ENCODE data around the gene C17orf67. TPM values are rescaled to one million over a fixed set of nuclear protein-coding genes. Genes with fewer than 3 reads are reported as not detected.
A peak's percentile ranks its signal among the peaks of the same experiment; 100 is the strongest.

C17orf67 gene
- 0.30 and 0.35 TPM in 2 replicates for total RNA-seq

DNA sequence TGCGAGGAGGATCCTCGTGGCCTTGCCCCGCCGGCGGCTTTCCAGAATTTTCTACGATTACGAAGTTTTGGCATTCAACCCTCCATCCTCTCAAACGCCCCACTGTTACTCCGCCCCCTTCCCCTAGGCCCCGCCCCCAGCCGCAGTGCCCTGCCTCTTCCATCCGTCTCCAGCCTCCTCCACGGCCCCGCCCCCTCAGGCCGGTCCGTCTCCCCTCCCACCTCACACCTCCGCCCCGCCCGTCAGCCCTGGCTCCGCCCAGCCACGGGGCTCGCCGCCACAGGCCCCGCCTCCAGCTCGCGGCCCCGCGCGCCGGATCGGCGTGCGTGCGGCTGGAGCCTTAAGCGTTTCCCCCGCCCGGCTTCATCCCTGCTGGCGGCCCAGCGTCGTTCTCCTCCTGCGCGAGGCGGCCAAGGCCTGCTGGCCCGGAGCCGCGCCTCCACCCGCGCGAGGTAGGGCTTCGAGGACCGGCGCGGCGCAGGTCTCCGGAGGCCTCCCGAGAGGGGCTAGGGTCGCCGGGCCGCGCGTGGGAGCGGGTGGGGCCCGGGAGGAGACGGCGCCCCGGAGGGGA lies at the start of gene C17orf67, which contains the start of gene DGKE:
C17orf67 (minus strand) TSS at position 112 of the 571 bp plus-strand sequence. CDS start 18,110 bp downstream, outside the sequence.
DGKE (plus strand) TSS at position 343 of the 571 bp plus-strand sequence. CDS start 645 bp downstream, outside the sequence.
- DNase-seq (ENCODE audit: low read depth), result peak; percentile 74

- no peak for DNase-seq (ENCODE audit: low read depth)
These were observed 48.1 kb upstream of the C17orf67 start for GRCh38 chr17:56881685-56882295.

- no peak for DNase-seq (ENCODE audit: low read depth)
These were observed 46.9 kb upstream of the C17orf67 start for GRCh38 chr17:56880571-56880970.

- no peak for DNase-seq (ENCODE audit: low read depth)
These were observed 46.4 kb upstream of the C17orf67 start for GRCh38 chr17:56880133-56880532.

GRCh38 chr17:56879280-56879679 lies 45.6 kb upstream of the C17orf67 start:
- no peak for DNase-seq (ENCODE audit: low read depth)

DNA sequence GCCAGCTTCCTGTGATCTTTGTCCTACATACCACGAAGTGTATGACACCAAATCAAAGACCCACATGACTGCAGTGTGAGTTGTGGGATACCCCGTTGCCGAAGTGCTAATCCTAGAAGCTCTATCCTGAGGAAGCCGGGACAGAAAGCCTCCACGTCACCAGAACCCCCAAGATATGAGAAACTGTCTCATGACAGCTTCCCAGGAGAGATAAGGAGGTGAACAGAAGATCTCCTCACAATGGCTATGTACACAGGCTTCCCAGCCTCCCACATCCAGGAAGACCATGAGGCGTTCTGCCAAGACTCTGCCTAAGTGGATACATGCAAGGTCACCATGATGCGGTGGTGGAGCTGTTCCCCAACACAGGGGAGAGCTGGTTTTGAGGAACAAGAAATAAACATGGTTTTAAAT lies 43.1 kb upstream of the C17orf67 start:
- no peak for DNase-seq (ENCODE audit: low read depth)

DNA sequence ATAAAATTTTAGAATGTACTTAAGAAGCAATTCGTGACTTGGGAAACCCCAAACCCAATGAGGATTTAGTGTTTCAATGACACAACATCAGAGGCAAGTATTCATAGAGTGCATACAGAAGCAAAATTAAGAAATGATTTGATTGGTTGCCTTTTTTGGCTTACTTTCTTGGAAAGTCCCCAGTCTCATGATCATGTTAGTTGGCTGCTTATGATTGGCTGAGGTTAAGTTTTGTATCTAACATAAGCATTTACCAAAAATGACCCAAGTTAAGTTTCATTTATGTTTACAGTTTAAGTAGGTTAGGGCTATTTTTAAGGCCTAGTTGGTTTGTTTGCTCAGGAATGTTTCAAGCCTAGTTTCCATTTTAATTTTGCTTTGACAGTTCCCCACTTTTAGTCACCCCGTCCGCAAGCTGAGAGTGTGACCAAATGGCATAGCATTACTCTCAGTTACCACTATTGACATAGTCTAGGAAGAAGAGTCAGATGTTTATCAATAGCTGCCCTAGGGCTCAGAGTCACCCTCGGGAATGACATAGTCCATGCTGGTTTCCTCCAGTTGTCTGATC lies 36.4 kb upstream of the C17orf67 start:
- DNase-seq (ENCODE audit: low read depth), result no peak

DNA sequence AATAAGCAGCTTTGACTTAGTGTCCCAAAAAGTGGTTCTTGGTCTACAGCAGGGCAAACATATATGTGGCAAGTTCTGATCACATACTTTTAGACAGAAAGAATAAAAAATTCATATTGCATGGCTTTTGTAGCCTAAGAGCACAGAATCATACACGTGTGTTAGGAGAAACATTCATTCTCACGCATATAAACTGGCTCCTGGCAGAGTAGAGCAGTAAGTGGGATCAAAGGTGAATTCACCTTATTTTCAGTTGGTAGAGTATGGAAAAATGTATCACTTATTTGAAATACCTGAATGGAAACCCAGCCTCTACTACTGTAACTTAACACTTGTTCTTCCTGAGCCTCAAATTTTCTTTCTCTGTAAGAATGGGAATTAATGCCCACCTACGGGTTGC lies 35.0 kb upstream of the C17orf67 start:
- DNase-seq (ENCODE audit: low read depth), result no peak

DNA sequence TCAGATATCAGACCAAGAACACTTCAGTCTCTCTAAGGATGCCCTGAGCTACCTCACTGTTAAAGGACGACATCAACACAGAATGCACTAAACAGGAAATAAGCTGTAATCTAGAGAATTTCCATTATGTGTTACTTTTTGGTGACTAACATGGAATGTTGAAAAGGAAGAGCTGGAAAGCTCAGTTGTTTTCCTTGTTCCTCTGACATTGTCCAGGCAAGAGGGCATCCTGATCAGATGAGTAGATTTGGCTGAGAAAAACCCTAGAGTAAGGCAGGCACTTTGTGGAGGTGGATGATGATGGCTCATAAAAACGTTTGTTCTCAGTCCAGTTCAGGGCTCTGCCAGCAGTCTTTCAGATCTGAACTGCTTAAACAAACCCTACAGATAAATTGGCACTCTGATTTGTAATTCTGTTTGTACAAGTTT lies 34.2 kb upstream of the C17orf67 start:
- DNase-seq (ENCODE audit: low read depth), result peak; percentile 2

DNA sequence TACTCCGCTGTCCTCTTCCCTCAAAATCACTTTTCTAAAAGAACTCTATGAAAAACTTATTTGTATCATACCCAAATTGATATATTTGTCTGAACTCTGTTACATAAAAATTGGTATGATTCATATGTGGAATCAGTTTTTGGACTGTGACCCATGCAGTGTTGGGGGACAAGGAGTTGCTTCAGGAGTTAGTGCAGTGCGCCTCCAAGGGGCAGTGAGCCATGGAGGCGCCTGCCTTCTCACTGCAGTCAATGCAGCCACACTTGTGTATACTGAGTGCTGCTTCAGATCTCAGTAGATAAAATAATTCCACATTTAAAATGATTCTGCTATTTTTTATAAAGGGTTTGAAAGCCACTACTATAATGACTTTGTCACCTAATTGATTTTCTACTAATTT lies 32.8 kb upstream of the C17orf67 start:
- no peak for DNase-seq (ENCODE audit: low read depth)

- no peak for DNase-seq (ENCODE audit: low read depth)
These were observed 32.4 kb upstream of the C17orf67 start for GRCh38 chr17:56866076-56866475.

DNA sequence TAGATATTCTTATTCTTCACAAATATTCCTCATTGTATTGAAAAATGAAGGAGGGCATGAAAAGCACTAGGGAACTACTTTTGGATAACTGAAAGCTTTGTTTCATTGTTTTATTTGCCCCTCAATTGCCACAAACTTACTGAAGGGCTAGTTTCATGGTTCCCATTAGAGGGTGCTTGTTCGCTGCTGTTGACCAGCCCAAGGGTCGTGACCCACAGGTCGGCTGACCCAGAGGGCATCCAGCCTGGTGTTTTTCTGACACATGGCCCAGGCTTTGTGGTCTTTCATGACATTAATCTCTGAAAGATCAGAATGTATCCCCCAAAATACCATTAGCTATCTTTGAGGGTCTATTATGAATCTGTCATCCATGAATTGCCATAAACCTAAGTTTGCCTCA lies 30.3 kb upstream of the C17orf67 start:
- DNase-seq (ENCODE audit: low read depth), result no peak

DNA sequence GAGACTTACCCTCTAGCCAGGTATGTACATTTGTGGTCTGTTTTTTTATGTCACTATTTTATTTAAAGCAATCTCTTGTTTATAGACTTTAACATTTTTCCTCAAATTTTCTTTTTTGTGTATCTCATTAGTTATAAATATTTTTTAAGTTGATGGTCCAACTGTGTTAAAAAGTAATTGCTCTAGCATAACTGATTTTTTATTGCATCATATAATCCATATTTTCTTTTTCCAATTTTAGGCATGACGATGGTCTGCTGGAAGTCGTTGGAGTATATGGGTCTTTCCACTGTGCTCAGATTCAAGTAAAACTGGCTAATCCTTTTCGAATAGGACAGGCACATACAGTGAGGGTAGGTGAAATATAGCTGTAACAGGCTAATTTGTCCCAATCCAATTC lies 28.2 kb upstream of the C17orf67 start:
- DNase-seq (ENCODE audit: low read depth), result no peak

DNA sequence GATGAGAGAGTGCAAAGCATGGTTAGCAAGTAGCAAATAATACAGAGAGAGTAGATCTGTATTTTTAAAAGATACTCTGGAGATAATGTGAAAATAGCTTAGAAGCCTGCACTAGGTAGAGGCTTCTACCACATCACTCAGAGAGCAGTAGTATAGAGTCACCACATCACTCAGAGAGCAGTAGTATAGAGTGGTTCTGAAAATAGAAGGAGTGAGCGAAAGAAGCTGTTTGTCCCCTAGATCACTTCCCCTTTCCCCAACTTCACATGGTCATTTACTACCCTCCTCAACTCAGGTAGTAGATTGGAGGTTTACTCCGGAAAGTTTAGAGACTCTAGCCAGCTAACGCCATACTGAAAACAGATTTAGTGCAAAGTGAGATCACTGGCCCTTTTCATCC lies 17.3 kb upstream of the C17orf67 start:
- no peak for DNase-seq (ENCODE audit: low read depth)

DNA sequence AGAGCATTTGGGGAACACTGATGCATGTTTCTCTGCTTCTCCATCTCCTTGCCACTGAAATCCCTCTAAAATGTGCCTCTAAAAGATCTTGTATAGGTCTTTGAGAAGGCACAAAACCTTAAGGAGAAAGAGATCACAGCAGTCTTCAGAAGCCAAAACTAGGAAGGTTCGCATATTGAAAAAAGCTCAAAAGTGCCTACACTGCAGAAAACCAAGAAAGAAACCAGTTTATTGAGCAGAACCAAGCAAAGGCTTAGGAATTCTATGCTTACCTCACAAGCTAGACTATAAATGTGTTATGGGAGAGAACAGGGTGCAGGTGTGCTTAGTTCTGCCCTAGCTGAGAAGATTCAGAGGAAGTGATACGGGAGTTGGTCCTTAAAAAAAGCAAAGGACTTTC lies 16.9 kb upstream of the C17orf67 start:
- DNase-seq (ENCODE audit: low read depth), result no peak

DNA sequence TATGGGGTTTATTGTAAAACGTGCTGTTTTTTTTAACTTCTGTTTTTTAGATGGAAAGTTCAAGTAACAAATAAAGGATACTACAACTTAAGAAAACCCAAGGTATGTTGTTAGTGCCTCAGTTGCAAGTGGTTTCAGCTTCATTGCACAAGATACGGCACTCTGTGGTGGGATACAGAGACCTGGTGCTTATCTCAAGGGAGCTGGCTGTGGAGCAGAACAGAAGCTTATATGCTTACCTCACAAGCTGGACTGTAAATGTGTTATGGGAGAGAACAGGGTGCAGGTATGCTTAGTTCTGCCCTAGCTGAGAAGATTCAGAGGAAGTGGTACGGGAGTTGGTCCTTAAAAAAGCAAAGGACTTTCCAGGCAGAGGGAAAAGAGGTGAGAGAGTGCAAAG lies 15.4 kb upstream of the C17orf67 start:
- no peak for DNase-seq (ENCODE audit: low read depth)

DNA sequence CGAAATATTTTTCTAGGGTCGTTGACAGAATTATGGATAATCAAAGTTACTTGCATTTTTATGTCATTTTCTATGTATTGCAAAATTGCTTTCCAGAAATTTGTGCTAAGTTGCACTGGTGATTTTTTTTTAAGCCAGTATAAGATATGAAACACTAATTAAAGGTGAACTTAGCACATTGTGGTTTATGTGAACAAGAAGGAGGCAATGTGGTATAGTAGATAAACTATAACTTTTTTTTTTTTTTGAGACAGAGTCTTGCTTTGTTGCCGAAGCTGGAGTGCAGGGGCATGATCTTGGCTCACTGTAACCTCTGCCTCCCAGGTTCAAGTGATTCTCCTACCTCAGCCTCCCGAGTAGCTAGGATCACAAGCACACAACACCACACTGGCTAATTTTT lies 13.4 kb upstream of the C17orf67 start:
- no peak for DNase-seq (ENCODE audit: low read depth)

DNA sequence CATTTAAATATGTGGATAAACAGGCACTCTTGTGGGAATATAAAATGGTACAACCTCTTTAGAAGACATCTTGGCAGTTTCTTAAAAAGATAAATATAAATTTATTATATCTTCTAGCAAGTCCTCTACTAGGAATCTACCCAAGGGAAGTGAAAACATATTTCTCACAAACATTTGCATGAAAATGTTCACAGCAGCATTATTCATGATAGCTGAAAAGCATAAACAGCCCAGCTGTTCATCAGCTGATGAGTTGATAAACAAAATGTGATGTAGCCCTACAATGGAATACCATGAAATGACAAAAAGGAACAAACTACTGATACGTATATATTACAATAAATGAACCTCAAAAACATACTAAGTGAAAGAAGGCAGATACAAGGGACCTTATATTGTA lies 12.2 kb upstream of the C17orf67 start:
- DNase-seq (ENCODE audit: low read depth), result no peak

DNA sequence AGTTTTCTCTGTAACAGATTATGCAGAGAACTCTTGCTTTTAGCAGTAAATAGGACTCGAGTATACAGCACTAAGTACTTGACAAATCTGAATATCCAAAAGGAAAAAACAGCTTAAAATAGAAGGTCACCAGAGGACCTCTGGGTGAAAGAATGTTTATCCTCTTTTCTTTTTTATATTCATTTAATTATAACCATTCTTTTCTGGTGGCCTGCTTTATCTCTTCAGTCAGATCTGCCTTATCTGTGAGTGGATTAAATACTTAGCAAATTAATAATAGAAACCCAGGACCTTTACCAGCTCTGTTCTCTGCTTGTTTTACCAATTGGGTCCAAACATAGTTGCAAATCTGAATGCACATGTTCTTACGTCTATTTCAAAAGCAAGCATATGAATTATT lies 8.9 kb upstream of the C17orf67 start:
- no peak for DNase-seq (ENCODE audit: low read depth)

- DNase-seq (ENCODE audit: low read depth), result no peak
These were observed 5.0 kb upstream of the C17orf67 start for GRCh38 chr17:56838687-56839086.

GRCh38 chr17:56835264-56835585 lies 1.5 kb upstream of the C17orf67 start:
- no peak for DNase-seq (ENCODE audit: low read depth)

GRCh38 chr17:56834380-56835263 lies 902 bp upstream of the C17orf67 start:
- DNase-seq (ENCODE audit: low read depth), result peak; percentile 12

All from renal cortical epithelial cell (primary cell).